H1 (cell line): ENCODE measurements around the gene MACROD2. TPM values are rescaled to one million over a fixed set of nuclear protein-coding genes. Genes with fewer than 3 reads are reported as not detected.

Experiments used
- CBX8 ChIP-seq: fragments of 300-800, 300-1000 bp; sonication (generic); IDR thresholded peaks from 2 replicates; pipeline ENCODE4 v1.7.1; 2016; ENCODE audit warnings: low read depth, low read length, borderline replicate concordance
- HDAC6 ChIP-seq: IDR thresholded peaks from one replicate; pipeline ENCODE4 v1.7.1; 2012; ENCODE audit warnings: low read depth, mild to moderate bottlenecking, inconsistent platforms, low read length, moderate library complexity
- MAX ChIP-seq: IDR thresholded peaks from 2 replicates; pipeline ENCODE4 v1.6.1; 2012; ENCODE audit warnings: inconsistent platforms
- POLR2A ChIP-seq, 2 experiments: IDR thresholded peaks; 1 replicate in 1 of 2; 2 replicates in 1 of 2; pipeline ENCODE4 v1.6.1; 2011; ENCODE audit warnings: low read depth in 2 of 2, low read length in 2 of 2, mild to moderate bottlenecking in 2 of 2; ENCODE audit errors: control extremely low read depth in 1 of 2
- TAF1 ChIP-seq: IDR thresholded peaks from 2 replicates; pipeline ENCODE4 v1.6.1; 2011; ENCODE audit warnings: mild to moderate bottlenecking, low read depth, low read length
- polyA plus RNA-seq, 7 experiments: library from polyadenylated mRNA; depleted of rRNA in 3 of 7; stranded (reverse) in 5 of 7; unstranded in 2 of 7; fragments of >200 nt in 5 of 7; fragments of 200-250 nt in 2 of 7; gene quantifications; 1 replicate in 5 of 7; 2 replicates in 1 of 7; 4 replicates in 1 of 7; pipeline versions ENCODE4 v1.2.1 to v1.2.3, GENCODE V29; 2011 to 2013; ENCODE audit warnings: missing spikeins in 2 of 7, mixed read lengths in 2 of 7
- total RNA-seq: library from RNA; stranded (reverse); fragmentation: NEBNext Ultra II Directional; extraction: Animal tissue kit (Norgen Biotek cat#: 25700); gene quantifications from 2 replicates; pipeline ENCODE4 v1.2.1, GENCODE V29; 2021

The MACROD2 gene
- total and polyA plus RNA-seq, 2 of the 8 experiments (the other 6 are each of a cell fraction or from before 2014, with no cell fraction given): 0.70 to 3.9 TPM

DNA sequence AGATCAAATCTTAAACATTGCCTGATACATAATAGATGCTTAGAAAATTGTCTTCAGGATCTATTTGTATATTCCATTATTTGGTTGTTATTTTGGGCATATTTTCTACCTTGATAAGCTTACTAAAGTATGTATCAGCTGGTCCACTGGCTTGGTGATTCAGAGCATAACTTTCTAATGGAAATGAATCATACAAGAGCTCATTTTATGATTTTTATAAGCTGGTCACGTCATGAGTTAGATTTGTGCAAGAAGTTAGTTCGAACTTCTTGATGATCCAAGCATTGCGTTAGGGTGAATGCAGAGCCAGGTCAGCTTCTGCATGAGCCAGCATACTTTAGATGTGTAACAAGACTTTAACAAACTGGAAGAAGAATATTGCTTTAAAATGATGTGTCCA is 486.5 kb downstream of the MACROD2 start (continued):
- TF ChIP-seq TAF1: no peak
- TF ChIP-seq MAX: no peak
- TF ChIP-seq CBX8: no peak
- TF ChIP-seq POLR2A (IDR thresholded peaks at IDR 0.05; ENCODE audit: control extremely low read depth in 1 of 2, low read depth in 2 of 2, low read length in 2 of 2): no peak
- no peak for TF ChIP-seq HDAC6
- TF ChIP-seq, all 59 proteins: peak for 0
